Omental fat pad (tissue), 4 donors: ENCODE results near the gene SPATA6L. TPM values are rescaled to one million over a fixed set of nuclear protein-coding genes. Genes with fewer than 3 reads are reported as not detected.
"Not testable (repeated sequence)": the region's sequence is repeated elsewhere in the genome, so short reads cannot be mapped to it uniquely, and the experiment has no call there.

Source experiments
- ATAC-seq: fragments of 150-250 bp; one replicate; pipeline ENCODE4 v1.9.1; 2016; ENCODE audit warnings: mild to moderate bottlenecking, moderate library complexity; ENCODE audit not compliant: low FRiP score
- DNase-seq: peaks from one replicate; pipeline ENCODE4 v3.0.0-alpha.2; 2019; ENCODE audit warnings: low spot score
- CTCF ChIP-seq, 3 donors: fragments of 450-650 bp; IDR thresholded peaks; one replicate each; pipeline ENCODE4 v1.5.1; 2016 to 2017; ENCODE audit warnings: antibody characterized with exemption in 3 of 3, mild to moderate bottlenecking in 3 of 3, moderate library complexity in 2 of 3
- total RNA-seq, 4 donors: library from RNA; depleted of rRNA; stranded (reverse); fragments of >200 nt; gene quantifications; one replicate each; pipeline ENCODE4 v1.1.0, GENCODE V29; 2016

Gene SPATA6L
- total RNA-seq, 4 donors from 2014 or later, result 1.3 to 5.5 (median 2.6) TPM

GRCh38 chr9:4662108-4662988, 3.9 kb downstream of the SPATA6L start, which contains the start of gene PLPP6:
TSS of gene PLPP6 (plus strand) at chr9:4662294. CDS start at chr9:4662376, 82 bp downstream.
- no peak for TF ChIP-seq CTCF (IDR thresholded peaks at IDR 0.05)
- ATAC-seq, result peak; percentile 93

GRCh38 chr9:4661611-4662010, 4.7 kb downstream of the SPATA6L start:
- TF ChIP-seq CTCF (IDR thresholded peaks at IDR 0.05), result no peak
- no peak for DNase-seq
- no peak for ATAC-seq

More at GRCh38 chr9:4662108-4662988, 3.9 kb downstream of the SPATA6L start, which contains the start of gene PLPP6:
- peak; percentile 61 for DNase-seq

- TF ChIP-seq CTCF (IDR thresholded peaks at IDR 0.05), result no peak
- no peak for DNase-seq
- ATAC-seq, result no peak
Measured at GRCh38 chr9:4661165-4661564, 5.1 kb downstream of the SPATA6L start.

- ATAC-seq, DNase-seq: not testable (repeated sequence)
Measured at GRCh38 chr9:4660665-4661064, 5.6 kb downstream of the SPATA6L start.

GRCh38 chr9:4657426-4658159, 8.7 kb downstream of the SPATA6L start:
- ATAC-seq (no peak), DNase-seq (no peak)
- no peak for TF ChIP-seq CTCF (IDR thresholded peaks at IDR 0.05)

- no peak for TF ChIP-seq CTCF (IDR thresholded peaks at IDR 0.05)
- ATAC-seq, result no peak
- DNase-seq, result no peak
Measured at GRCh38 chr9:4656621-4657020, 9.7 kb downstream of the SPATA6L start.

GRCh38 chr9:4656196-4656595, 10.1 kb downstream of the SPATA6L start:
- not testable (repeated sequence) for DNase-seq, ATAC-seq
